Activated naive CD8-positive, alpha-beta T cell treated with anti-CD3 and anti-CD28 coated beads, Interleukin-2, amount 10 ng/mL, durations not matched to agents 7 days and 5 days (primary cell): ENCODE measurements around the gene IKZF4. TPM values are rescaled to one million over a fixed set of nuclear protein-coding genes. Genes with fewer than 3 reads are reported as not detected.
"Not testable (repeated sequence)": the region's sequence is repeated elsewhere in the genome, so short reads cannot be mapped to it uniquely, and the experiment has no call there.

Source experiments
- ATAC-seq: fragments of 150-1000 bp; cut with Tn5 transposase; one replicate; pipeline ENCODE4 v1.10.0; 2021; ENCODE audit warnings: low read depth, moderate library complexity
- POLR2A ChIA-PET: fragments of 350-600 bp; sonication (Branson Sonifier 250); formaldehyde crosslinking; loops from one replicate; lab custom pipeline; 2021; ENCODE audit warnings: antibody characterized with exemption; lab: Charles Lee
- DNase-seq: peaks from one replicate; pipeline ENCODE4 v3.0.0; 2021
- H3K27ac Mint-ChIP-seq: one replicate; pipeline ENCODE4 v1.8.0; 2022; ENCODE audit warnings: mild to moderate bottlenecking, mixed read lengths
- H3K27me3 Mint-ChIP-seq: one replicate; pipeline ENCODE4 v1.8.0; 2022; ENCODE audit warnings: mild to moderate bottlenecking, moderate library complexity, mixed read lengths
- H3K36me3 Mint-ChIP-seq: one replicate; pipeline ENCODE4 v1.8.0; 2021; ENCODE audit warnings: mild to moderate bottlenecking, mixed read lengths
- H3K4me1 Mint-ChIP-seq: one replicate; pipeline ENCODE4 v1.8.0; 2021; ENCODE audit warnings: mixed read lengths
- H3K4me3 Mint-ChIP-seq: one replicate; pipeline ENCODE4 v1.8.0; 2022; ENCODE audit warnings: mild to moderate bottlenecking, moderate library complexity, mixed read lengths
- H3K9me3 Mint-ChIP-seq: one replicate; pipeline ENCODE4 v1.8.0; 2021; ENCODE audit warnings: mixed read lengths
- total RNA-seq, 2 experiments: library from RNA; stranded (reverse); gene quantifications; one replicate each; pipeline ENCODE4 v1.2.3, GENCODE V29; 2021

IKZF4 gene
- total RNA-seq, 2 experiments from 2014 or later, result 14.9 to 18.2 TPM

- Mint-ChIP-seq H3K27ac (no peak overlapping the region), H3K27me3 (no peaks in the 10 kb centered on the region), H3K36me3 (peaks cover 5% of the 10 kb centered on the region), H3K9me3 (no peaks in the 10 kb centered on the region), H3K4me3 (no peak overlapping the region), H3K4me1 (peaks cover 8% of the 10 kb centered on the region)
- ATAC-seq (no peak), DNase-seq (no peak)
- POLR2A ChIA-PET, result interaction anchor here (0.7 kb wide), 1 partner anchor 148 kb away, joined by 3 read pairs; no protein-coding TSS in a partner anchor
These were observed 32.6 kb downstream of the IKZF4 start for GRCh38 chr12:56053407-56053893.

GRCh38 chr12:56059964-56060363, 39.1 kb downstream of the IKZF4 start:
- DNase-seq, H3K27me3 Mint-ChIP-seq, H3K9me3 Mint-ChIP-seq, ATAC-seq, H3K4me1 Mint-ChIP-seq, H3K4me3 Mint-ChIP-seq, H3K36me3 Mint-ChIP-seq, H3K27ac Mint-ChIP-seq: not testable (repeated sequence)
- POLR2A ChIA-PET, result interaction anchor here (0.6 to 1.4 kb wide), 3 partner anchors 44 to 198 kb away, joined by 3 to 4 read pairs (median 3); partner anchors contain the start of genes ANKRD52 and PA2G4

GRCh38 chr12:56061982-56062381, 41.1 kb downstream of the IKZF4 start:
- Mint-ChIP-seq H3K36me3 (peaks cover 2% of the 10 kb centered on the region), H3K9me3 (no peaks in the 10 kb centered on the region), H3K4me1 (no peaks in the 10 kb centered on the region), H3K4me3 (no peak overlapping the region), H3K27me3 (peaks cover 4% of the 10 kb centered on the region), H3K27ac (no peak overlapping the region)
- POLR2A ChIA-PET, result interaction anchor here (0.6 kb wide), 1 partner anchor 618 kb away, joined by 4 read pairs; no protein-coding TSS in a partner anchor
- DNase-seq, result no peak
- ATAC-seq, result no peak

- peaks cover 4% of the 10 kb centered on the region for H3K27me3 Mint-ChIP-seq
- H3K4me1 Mint-ChIP-seq, result no peaks in the 10 kb centered on the region
- H3K27ac Mint-ChIP-seq, result no peak overlapping the region
- ATAC-seq, result no peak
- H3K4me3 Mint-ChIP-seq, result no peak overlapping the region
- no peak for DNase-seq
- peaks cover 2% of the 10 kb centered on the region for H3K36me3 Mint-ChIP-seq
- POLR2A ChIA-PET, result no interaction called here
- H3K9me3 Mint-ChIP-seq, result no peaks in the 10 kb centered on the region
These were observed 42.2 kb downstream of the IKZF4 start for GRCh38 chr12:56062996-56063395.

GRCh38 chr12:56071648-56072047, 50.8 kb downstream of the IKZF4 start:
- peaks cover 2% of the 10 kb centered on the region for H3K4me1 Mint-ChIP-seq
- H3K4me3 Mint-ChIP-seq, result no peak overlapping the region
- POLR2A ChIA-PET, result no interaction called here
- ATAC-seq (no peak), DNase-seq (no peak)
- H3K27ac Mint-ChIP-seq, result no peak overlapping the region
- H3K27me3 Mint-ChIP-seq, result peaks cover 6% of the 10 kb centered on the region
- no peaks in the 10 kb centered on the region for H3K9me3 Mint-ChIP-seq
- no peaks in the 10 kb centered on the region for H3K36me3 Mint-ChIP-seq

- H3K36me3 Mint-ChIP-seq, result no peaks in the 10 kb centered on the region
- POLR2A ChIA-PET, result interaction anchor here (0.9 to 1.4 kb wide), 2 partner anchors 54 to 100 kb away, joined by 3 read pairs; partner anchors contain the start of gene ESYT1
- no peak for ATAC-seq
- H3K27me3 Mint-ChIP-seq, result peaks cover 12% of the 10 kb centered on the region
- no peak overlapping the region for H3K27ac Mint-ChIP-seq
- H3K4me1 Mint-ChIP-seq, result peaks cover 3% of the 10 kb centered on the region
- no peak overlapping the region for H3K4me3 Mint-ChIP-seq
- no peak for DNase-seq
- no peaks in the 10 kb centered on the region for H3K9me3 Mint-ChIP-seq
These were observed 53.6 kb downstream of the IKZF4 start for GRCh38 chr12:56074396-56074795.

- not testable (repeated sequence) for H3K27ac Mint-ChIP-seq, DNase-seq, H3K4me1 Mint-ChIP-seq, H3K36me3 Mint-ChIP-seq, H3K4me3 Mint-ChIP-seq, H3K9me3 Mint-ChIP-seq, ATAC-seq
- peaks cover 28% of the 10 kb centered on the region for H3K27me3 Mint-ChIP-seq
- POLR2A ChIA-PET, result interaction anchor here (0.7 to 1.8 kb wide), 3 partner anchors 22 to 40 kb away, joined by 4 to 6 read pairs (median 5); partner anchors contain the start of genes PA2G4 and ZC3H10
These were observed 57.1 kb downstream of the IKZF4 start for GRCh38 chr12:56077966-56078365.

- Mint-ChIP-seq H3K4me1 (peaks cover 8% of the 10 kb centered on the region), H3K4me3 (peak overlapping the region; percentile 82), H3K9me3 (no peaks in the 10 kb centered on the region), H3K36me3 (no peaks in the 10 kb centered on the region), H3K27ac (no peak overlapping the region), H3K27me3 (peaks cover 28% of the 10 kb centered on the region)
- POLR2A ChIA-PET, result interaction anchor here (1.6 to 1.8 kb wide), 2 partner anchors 23 to 25 kb away, joined by 5 to 6 read pairs; partner anchors contain the start of gene PA2G4
- DNase-seq, result no peak
- ATAC-seq, result no peak
These were observed 57.6 kb downstream of the IKZF4 start for GRCh38 chr12:56078427-56078826.

- Mint-ChIP-seq H3K27me3 (peaks cover 26% of the 10 kb centered on the region), H3K4me3 (peak overlapping the region; percentile 82), H3K9me3 (no peaks in the 10 kb centered on the region), H3K4me1 (peaks cover 10% of the 10 kb centered on the region), H3K27ac (no peak overlapping the region), H3K36me3 (no peaks in the 10 kb centered on the region)
- ATAC-seq (peak; percentile 62), DNase-seq (peak; percentile 68)
- POLR2A ChIA-PET, result interaction anchor here (1.0 to 4.2 kb wide), 4 partner anchors 24 to 49 kb away, joined by 3 to 47 read pairs (median 6); partner anchors contain the start of genes ESYT1, PA2G4 and ZC3H10
These were observed 58.3 kb downstream of the IKZF4 start for GRCh38 chr12:56078931-56079722.

- no peaks in the 10 kb centered on the region for H3K36me3 Mint-ChIP-seq
- POLR2A ChIA-PET, result interaction anchor here (0.6 to 4.2 kb wide), 5 partner anchors 15 to 49 kb away, joined by 3 to 47 read pairs (median 4); partner anchors contain the start of genes ESYT1, PA2G4 and ZC3H10
These were observed 59.1 kb downstream of the IKZF4 start, which contains the start of gene ERBB3 for GRCh38 chr12:56079723-56080555. Gene ERBB3, plus strand, starts transcription at chr12:56080165. Its CDS starts 136 bp downstream, at chr12:56080301.

GRCh38 chr12:56080556-56081138, 59.8 kb downstream of the IKZF4 start:
- Mint-ChIP-seq H3K9me3 (no peaks in the 10 kb centered on the region), H3K4me1 (peaks cover 15% of the 10 kb centered on the region), H3K27ac (no peak overlapping the region), H3K4me3 (peak overlapping the region; percentile 82), H3K27me3 (peaks cover 26% of the 10 kb centered on the region), H3K36me3 (no peaks in the 10 kb centered on the region)
- no peak for ATAC-seq
- no peak for DNase-seq
- POLR2A ChIA-PET, result interaction anchor here (0.6 to 4.2 kb wide), 4 partner anchors 13 to 107 kb away, joined by 3 to 47 read pairs (median 6); partner anchors contain the start of genes PA2G4, RAB5B and ZC3H10

More at GRCh38 chr12:56079723-56080555, 59.1 kb downstream of the IKZF4 start, which contains the start of gene ERBB3:
- H3K4me1 Mint-ChIP-seq, result peaks cover 11% of the 10 kb centered on the region
- ATAC-seq (peak; percentile 78), DNase-seq (peak; percentile 73)
- no peaks in the 10 kb centered on the region for H3K9me3 Mint-ChIP-seq
- peak within 1 kb of the TSS; percentile 82 for H3K4me3 Mint-ChIP-seq
- peak within 1 kb of the TSS; percentile 36 for H3K27ac Mint-ChIP-seq
- H3K27me3 Mint-ChIP-seq, result peaks cover 26% of the 10 kb centered on the region
